HepG2 (cell line): Measurements from ENCODE around the gene TMEM220.

ENCODE experiments used
- BRF2 ChIP-seq: sonication (generic); formaldehyde crosslinking; IDR thresholded peaks from 2 replicates; pipeline ENCODE4 v1.8.1; 2022; ENCODE audit warnings: mild to moderate bottlenecking, missing genetic modification reagents
- EP300 ChIP-seq, 3 experiments: sonication (generic) in 1 of 3; formaldehyde crosslinking in 1 of 3; IDR thresholded peaks; 2 replicates each; pipeline versions ENCODE4 v1.5.1 to v1.6.1; 2011 to 2020; ENCODE audit warnings: low read depth in 2 of 3, low read length in 2 of 3, borderline replicate concordance in 1 of 3, improper control_type of control experiment in 1 of 3, mild to moderate bottlenecking in 1 of 3, missing genetic modification reagents in 1 of 3, moderate library complexity in 1 of 3
- HMGXB3 ChIP-seq: sonication (generic); formaldehyde crosslinking; IDR thresholded peaks from 2 replicates; pipeline ENCODE4 v1.4.0; 2020; ENCODE audit warnings: missing genetic modification reagents, borderline replicate concordance
- POLR2A ChIP-seq, 2 experiments: IDR thresholded peaks; 2 replicates each; pipeline ENCODE4 v1.6.1; 2011; ENCODE audit warnings: low read depth in 2 of 2, low read length in 2 of 2, mild to moderate bottlenecking in 1 of 2, moderate library complexity in 1 of 2; ENCODE audit not compliant: insufficient read depth in 1 of 2
- PRDM10 ChIP-seq: sonication (generic); formaldehyde crosslinking; IDR thresholded peaks from 2 replicates; pipeline ENCODE4 v1.4.0; 2020; ENCODE audit warnings: low read depth, missing genetic modification reagents
- RAD21 ChIP-seq: fragments of 450-650 bp; formaldehyde crosslinking; IDR thresholded peaks from 2 replicates; pipeline ENCODE4 v1.5.0; 2020; ENCODE audit warnings: mild to moderate bottlenecking
- SMC3 ChIP-seq: IDR thresholded peaks from 2 replicates; pipeline ENCODE4 v1.6.1; 2011; ENCODE audit warnings: low read length, improper control_type of control experiment
- SP1 ChIP-seq, 2 experiments: fragments of 450-650 bp in 1 of 2; sonication (generic) in 1 of 2; formaldehyde crosslinking in 1 of 2; IDR thresholded peaks; 2 replicates each; pipeline versions ENCODE4 v1.4.0 to v1.6.1; 2016 to 2020; ENCODE audit warnings: missing genetic modification reagents in 1 of 2
- TFDP2 ChIP-seq: sonication (generic); formaldehyde crosslinking; IDR thresholded peaks from 2 replicates; pipeline ENCODE4 v1.4.0; 2020; ENCODE audit warnings: missing genetic modification reagents
- ZNF274 ChIP-seq: sonication (generic); formaldehyde crosslinking; IDR thresholded peaks from 2 replicates; pipeline ENCODE4 v1.5.1; 2020; ENCODE audit warnings: mild to moderate bottlenecking, missing genetic modification reagents
- ZNF3 ChIP-seq: IDR thresholded peaks from 2 replicates; pipeline ENCODE4 v1.7.0; 2017; ENCODE audit warnings: inconsistent platforms
- ZNF660 ChIP-seq: sonication (generic); formaldehyde crosslinking; IDR thresholded peaks from 2 replicates; pipeline ENCODE4 v1.5.1; 2020; ENCODE audit warnings: mild to moderate bottlenecking, low read depth, missing genetic modification reagents, borderline replicate concordance
- ZNF792 ChIP-seq: IDR thresholded peaks from 2 replicates; pipeline ENCODE4 v1.6.1; 2016
- ZSCAN25 ChIP-seq: sonication (generic); formaldehyde crosslinking; IDR thresholded peaks from 2 replicates; pipeline ENCODE4 v1.8.0; 2022; ENCODE audit warnings: mild to moderate bottlenecking, missing genetic modification reagents

GRCh38 chr17:10702574-10702973 lies 27.2 kb downstream of the TMEM220 start:
- TF ChIP-seq ZNF660 = no peak
- TF ChIP-seq RAD21 (CRISPR knock-in tag) = no peak
- TF ChIP-seq POLR2A (IDR thresholded peaks at IDR 0.05; ENCODE audit: insufficient read depth in 1 of 2, low read depth in 2 of 2, low read length in 2 of 2) = no peak
- TF ChIP-seq BRF2 (CRISPR knock-in tag) = no peak
- no peak for TF ChIP-seq SMC3
- no peak for TF ChIP-seq PRDM10 (CRISPR knock-in tag)
- no peak for TF ChIP-seq ZNF274 (CRISPR knock-in tag)
- no peak for TF ChIP-seq SP1 (IDR thresholded peaks at IDR 0.05)
- TF ChIP-seq SP1 (CRISPR knock-in tag; IDR thresholded peaks at IDR 0.05) = no peak
- TF ChIP-seq ZNF3 (CRISPR knock-in tag) = no peak
- TF ChIP-seq ZSCAN25 (CRISPR knock-in tag) = no peak
- no peak for TF ChIP-seq ZNF792 (CRISPR knock-in tag)
- no peak for TF ChIP-seq EP300 (IDR thresholded peaks at IDR 0.05; ENCODE audit: low read depth in 2 of 2, low read length in 2 of 2)
- no peak for TF ChIP-seq EP300 (CRISPR knock-in tag; IDR thresholded peaks at IDR 0.05; ENCODE audit: borderline replicate concordance)
- TF ChIP-seq TFDP2 (CRISPR knock-in tag) = no peak
- TF ChIP-seq HMGXB3 = no peak
